Measurements from ENCODE around the gene ARHGAP42. TPM values are rescaled to one million over a fixed set of nuclear protein-coding genes. Genes with fewer than 3 reads are reported as not detected.

The ARHGAP42 gene
- total and polyA plus RNA-seq, 8 donors = 2.3 to 119 (median 39.3) TPM

GRCh38 chr11:100639140-100639539 is 47.9 kb upstream of the ARHGAP42 start:
- no peak overlapping the region for H3K4me3 ChIP-seq
- TF ChIP-seq EP300 (IDR thresholded peaks at IDR 0.05) = no peak
- peak in 1 of 3 donors; percentile 28 for TF ChIP-seq POLR2AphosphoS5 (IDR thresholded peaks at IDR 0.05)
- peaks cover 0 to 17% (median 12%) of the 10 kb centered on the region in 4 donors for H3K4me1 ChIP-seq
- H3K27ac ChIP-seq = peak overlapping the region; percentile 11 to 72 (median 52)
- WGBS, 5 donors = 12 to 23% (median 14%) methylated on average over 9 of the region's 9 CpGs
- intact Hi-C loops (cut with DNase I; ENCODE audit: low total_unique reads) = no loop called here
- H3K27me3 ChIP-seq = no peaks in the 10 kb centered on the region
- H3K9me3 ChIP-seq = no peaks in the 10 kb centered on the region
- DNase-seq = peak; percentile 31 to 81
- no peaks in the 10 kb centered on the region for H3K36me3 ChIP-seq

GRCh38 chr11:100640071-100640470 is 47.0 kb upstream of the ARHGAP42 start:
- TF ChIP-seq EP300 (IDR thresholded peaks at IDR 0.05) (no peak), CTCF (IDR thresholded peaks at IDR 0.05) (no peak), POLR2AphosphoS5 (IDR thresholded peaks at IDR 0.05) (no peak), POLR2A (IDR thresholded peaks at IDR 0.05) (no peak)
- 67 to 82% (median 80%) methylated on average over 2 of the region's 2 CpGs for WGBS, 5 donors
- Histone ChIP-seq H3K36me3 (no peaks in the 10 kb centered on the region), H3K4me3 (no peak overlapping the region), H3K27ac (no peak overlapping the region), H3K27me3 (no peaks in the 10 kb centered on the region), H3K4me1 (peaks cover 0 to 17% (median 12%) of the 10 kb centered on the region in 4 donors), H3K9me3 (no peaks in the 10 kb centered on the region)
- DNase-seq = no peak
- intact Hi-C loops (cut with DNase I; ENCODE audit: low total_unique reads) = no loop called here

- no peaks in the 10 kb centered on the region for H3K9me3 ChIP-seq
- peaks cover 0 to 17% (median 12%) of the 10 kb centered on the region in 4 donors for H3K4me1 ChIP-seq
- intact Hi-C loops (cut with DNase I; ENCODE audit: low total_unique reads) = no loop called here
- TF ChIP-seq POLR2A (IDR thresholded peaks at IDR 0.05) = no peak
- TF ChIP-seq EP300 (IDR thresholded peaks at IDR 0.05) = no peak
- no peak for TF ChIP-seq POLR2AphosphoS5 (IDR thresholded peaks at IDR 0.05)
- no peak for TF ChIP-seq CTCF (IDR thresholded peaks at IDR 0.05)
- H3K36me3 ChIP-seq = no peaks in the 10 kb centered on the region
- no peaks in the 10 kb centered on the region for H3K27me3 ChIP-seq
- peak in 1 of 2 donors; percentile 45 for DNase-seq
- H3K27ac ChIP-seq = no peak overlapping the region
- WGBS, 5 donors = 14 to 31% (median 17%) methylated on average over 1 of the region's 1 CpG
- no peak overlapping the region for H3K4me3 ChIP-seq
These were observed 46.4 kb upstream of the ARHGAP42 start for GRCh38 chr11:100640646-100641045.

GRCh38 chr11:100641456-100641855 is 45.6 kb upstream of the ARHGAP42 start:
- intact Hi-C loops (cut with DNase I; ENCODE audit: low total_unique reads) = no loop called here
- H3K36me3 ChIP-seq = no peaks in the 10 kb centered on the region
- H3K4me3 ChIP-seq = no peak overlapping the region
- DNase-seq = no peak
- TF ChIP-seq EP300 (IDR thresholded peaks at IDR 0.05) (no peak), POLR2A (IDR thresholded peaks at IDR 0.05) (no peak), CTCF (IDR thresholded peaks at IDR 0.05) (no peak), POLR2AphosphoS5 (IDR thresholded peaks at IDR 0.05) (no peak)
- peaks cover 0 to 17% (median 12%) of the 10 kb centered on the region in 4 donors for H3K4me1 ChIP-seq
- WGBS, 5 donors = 88 to 96% (median 91%) methylated on average over 5 of the region's 5 CpGs
- H3K27me3 ChIP-seq = no peaks in the 10 kb centered on the region
- no peak overlapping the region for H3K27ac ChIP-seq
- H3K9me3 ChIP-seq = no peaks in the 10 kb centered on the region

GRCh38 chr11:100646545-100646944 is 40.5 kb upstream of the ARHGAP42 start:
- no peak overlapping the region for H3K27ac ChIP-seq
- no peaks in the 10 kb centered on the region for H3K9me3 ChIP-seq
- no peak for TF ChIP-seq POLR2A (IDR thresholded peaks at IDR 0.05)
- H3K27me3 ChIP-seq = no peaks in the 10 kb centered on the region
- intact Hi-C loops (cut with DNase I; ENCODE audit: low total_unique reads) = no loop called here
- H3K4me3 ChIP-seq = no peak overlapping the region
- no peaks in the 10 kb centered on the region for H3K4me1 ChIP-seq
- H3K36me3 ChIP-seq = no peaks in the 10 kb centered on the region
- 46 to 76% (median 67%) methylated on average over 2 of the region's 2 CpGs for WGBS, 5 donors
- DNase-seq = no peak

Data from stomach (tissue), 9 donors.